ENCODE results near the gene MKNK1. TPM values are rescaled to one million over a fixed set of nuclear protein-coding genes. Genes with fewer than 3 reads are reported as not detected.

Gene MKNK1
- total RNA-seq, 1 donor = 17.2 TPM

DNA sequence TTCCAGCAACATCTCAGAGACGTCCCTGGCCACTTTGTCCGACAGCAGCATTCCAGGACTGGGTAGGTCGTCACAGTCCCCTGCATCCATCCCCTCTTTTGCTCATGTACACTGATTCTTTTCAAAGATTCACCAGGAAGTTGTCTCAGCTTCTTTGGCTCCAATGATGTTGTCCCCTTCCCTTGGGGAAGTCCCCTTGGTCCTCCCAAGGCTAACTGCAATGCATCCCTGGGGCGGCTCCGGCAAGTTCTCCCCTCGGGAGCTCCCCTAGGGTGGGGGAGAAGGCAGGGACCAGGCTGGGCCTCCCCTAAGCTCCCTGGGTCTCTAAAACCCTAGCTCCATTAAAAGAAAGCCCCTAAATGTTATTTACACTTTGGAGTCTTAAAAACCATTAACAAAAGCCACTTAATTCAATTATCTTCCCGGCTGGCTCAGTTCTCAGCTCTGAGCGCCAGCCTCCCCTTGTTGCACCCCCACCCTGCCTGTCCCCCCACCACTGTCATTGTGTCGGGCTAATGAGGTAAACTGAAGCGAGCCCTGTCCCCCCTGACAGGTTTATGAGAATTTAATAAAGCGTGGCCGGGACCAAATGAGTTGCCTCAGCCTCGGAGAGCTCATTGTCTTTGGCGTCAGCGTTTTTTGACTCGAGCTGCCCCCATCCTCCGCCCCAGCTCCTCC, 77.9 kb downstream of the MKNK1 start:
- no peak for DNase-seq (ENCODE audit: low read depth in 2 of 3, low spot score in 2 of 3)

GRCh38 chr1:46525253-46525983, 78.7 kb downstream of the MKNK1 start:
- DNase-seq (ENCODE audit: low read depth in 2 of 3, low spot score in 2 of 3) = no peak

DNA sequence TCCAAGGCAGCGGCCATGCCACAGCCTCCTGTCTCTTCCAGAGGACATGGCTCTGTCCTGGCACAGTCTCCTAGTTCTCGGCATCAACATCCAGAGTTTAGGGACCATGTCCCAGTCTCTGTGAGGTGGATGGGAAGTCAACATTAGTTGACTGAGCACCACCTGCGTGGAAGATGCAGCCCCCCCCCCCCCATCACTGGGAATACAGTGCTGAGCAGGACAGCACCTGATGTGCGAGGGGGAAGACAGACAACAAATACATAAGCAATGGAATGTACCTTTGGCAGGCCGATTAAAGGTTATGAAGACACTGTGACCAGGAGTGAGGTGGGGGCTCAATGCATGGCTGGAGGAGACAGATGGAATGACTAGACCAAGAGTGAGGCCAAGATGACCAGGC, 79.2 kb downstream of the MKNK1 start:
- no peak for DNase-seq (ENCODE audit: low read depth in 2 of 3, low spot score in 2 of 3)

DNA sequence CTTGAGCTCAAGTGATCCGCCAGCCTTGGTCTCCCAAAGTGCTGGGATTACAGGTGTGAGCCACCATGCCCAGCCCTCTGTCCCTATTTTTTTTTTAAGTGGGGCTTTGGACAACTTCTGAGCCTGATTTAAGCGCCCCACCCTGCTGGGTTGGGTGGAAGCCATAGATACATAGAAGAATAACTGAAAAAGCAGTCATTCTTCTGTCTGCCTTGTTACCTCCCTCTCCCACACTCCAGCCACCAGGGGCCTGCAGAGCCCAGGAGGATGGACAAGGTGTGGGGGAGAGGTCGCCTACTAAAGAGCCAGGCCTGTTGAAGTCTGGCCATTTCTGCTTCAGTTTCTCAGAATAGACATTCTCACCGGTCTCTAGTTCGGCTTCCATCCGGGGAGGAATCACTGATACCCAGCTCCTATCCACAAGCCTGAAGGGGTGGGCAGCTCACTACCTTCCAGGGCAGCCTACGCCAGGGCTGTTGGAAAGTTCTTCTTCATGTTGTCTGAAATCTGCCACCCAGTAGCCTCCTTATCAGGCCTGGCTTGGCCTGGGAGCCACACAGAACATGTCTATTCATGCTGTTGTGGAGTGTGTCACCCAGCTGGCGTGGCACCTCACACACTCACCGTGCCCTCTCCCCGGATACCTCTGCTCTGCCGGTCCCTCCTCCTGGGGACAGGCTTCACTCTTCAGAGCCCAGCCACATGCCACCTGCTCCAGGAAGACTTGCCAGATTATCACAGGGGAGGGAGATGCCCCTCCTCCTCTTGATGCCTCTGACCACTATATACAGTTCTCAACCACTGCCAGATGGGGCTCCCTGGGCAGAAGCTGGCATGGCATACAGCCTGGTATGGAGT, 80.3 kb downstream of the MKNK1 start:
- DNase-seq (ENCODE audit: low read depth in 2 of 3, low spot score in 2 of 3) = no peak

DNA sequence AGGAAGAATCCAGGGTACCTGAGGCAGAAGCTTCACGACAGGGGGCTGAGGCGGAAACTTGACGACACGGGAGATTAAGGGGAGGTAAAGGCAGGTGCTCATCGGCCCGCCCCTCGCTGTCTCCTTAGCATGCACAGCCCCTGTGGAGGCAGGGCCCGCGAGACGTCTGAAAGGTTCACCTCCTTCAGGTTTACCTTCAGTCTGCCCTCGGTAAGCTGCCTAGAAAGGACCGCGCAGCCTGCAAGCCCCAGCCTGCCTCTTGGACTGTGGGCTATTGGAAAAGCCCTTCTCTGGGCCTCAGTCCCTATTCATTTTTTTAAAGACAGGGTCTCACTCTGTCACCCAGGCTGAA, 81.1 kb downstream of the MKNK1 start:
- DNase-seq (ENCODE audit: low read depth in 2 of 3, low spot score in 2 of 3) = no peak

GRCh38 chr1:46522184-46522968, 81.7 kb downstream of the MKNK1 start:
- DNase-seq (ENCODE audit: low read depth in 2 of 3, low spot score in 2 of 3) = peak in 2 of 3 donors; percentile 51 to 76

DNA sequence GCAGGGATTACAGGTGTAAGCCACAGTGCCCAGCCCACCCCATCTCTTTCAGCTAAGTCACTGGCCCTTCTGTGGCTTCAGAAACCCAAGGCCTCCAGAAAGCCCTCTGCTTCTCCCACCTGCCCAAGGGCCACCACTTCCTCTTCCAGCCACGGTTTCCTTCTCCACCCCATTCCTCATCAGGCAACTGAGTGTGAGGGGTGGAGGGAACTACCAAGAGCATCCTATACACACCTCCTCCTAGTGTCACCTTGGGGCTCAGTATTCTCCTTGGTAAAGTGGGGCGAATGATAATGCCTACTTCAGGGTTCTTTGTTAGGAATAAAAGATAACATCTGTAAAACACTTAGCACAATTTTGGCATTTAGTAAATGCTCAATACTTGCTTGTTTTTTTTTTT, 82.7 kb downstream of the MKNK1 start:
- DNase-seq (ENCODE audit: low read depth in 2 of 3, low spot score in 2 of 3) = peak in 1 of 3 donors; percentile 23

DNA sequence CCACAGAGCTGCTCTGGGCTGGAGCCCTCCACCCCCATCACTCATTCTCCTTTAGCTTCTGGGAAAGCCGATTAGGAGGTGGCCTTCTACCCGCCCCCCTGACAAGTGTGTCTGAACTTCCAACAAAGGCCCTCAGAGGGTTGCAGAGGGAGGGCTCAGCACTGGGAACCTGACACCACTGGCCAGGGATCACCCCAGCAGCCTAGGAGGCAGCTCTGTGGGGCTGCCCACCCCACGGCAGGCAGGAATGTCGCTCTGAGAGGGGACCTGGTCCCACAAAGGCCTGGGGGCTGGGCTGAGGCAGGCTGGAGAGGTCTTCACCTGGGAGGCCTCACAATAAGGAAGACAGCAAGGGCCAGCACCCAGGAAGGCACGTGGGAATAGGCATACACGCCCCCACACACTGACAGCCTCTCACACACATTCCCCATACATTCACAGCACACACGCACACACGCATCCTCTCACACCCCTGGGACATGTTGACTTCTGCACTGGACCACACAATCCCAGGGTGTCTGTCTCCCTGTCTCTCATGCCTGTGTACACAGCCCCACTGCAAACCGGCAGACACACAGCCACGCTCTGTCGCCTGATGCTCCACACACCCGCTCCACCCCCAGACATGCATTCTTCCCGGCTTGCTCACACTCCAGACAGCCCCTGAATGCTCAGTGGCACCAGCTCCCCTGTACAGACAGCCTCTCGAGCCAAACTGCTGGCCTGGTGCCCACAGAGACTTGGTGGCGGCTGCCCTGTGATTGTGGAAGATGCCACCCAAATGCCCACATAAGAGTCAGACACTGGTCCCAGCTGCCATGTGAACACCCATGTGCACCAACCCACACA, 83.8 kb downstream of the MKNK1 start:
- no peak for DNase-seq (ENCODE audit: low read depth in 2 of 3, low spot score in 2 of 3)

DNA sequence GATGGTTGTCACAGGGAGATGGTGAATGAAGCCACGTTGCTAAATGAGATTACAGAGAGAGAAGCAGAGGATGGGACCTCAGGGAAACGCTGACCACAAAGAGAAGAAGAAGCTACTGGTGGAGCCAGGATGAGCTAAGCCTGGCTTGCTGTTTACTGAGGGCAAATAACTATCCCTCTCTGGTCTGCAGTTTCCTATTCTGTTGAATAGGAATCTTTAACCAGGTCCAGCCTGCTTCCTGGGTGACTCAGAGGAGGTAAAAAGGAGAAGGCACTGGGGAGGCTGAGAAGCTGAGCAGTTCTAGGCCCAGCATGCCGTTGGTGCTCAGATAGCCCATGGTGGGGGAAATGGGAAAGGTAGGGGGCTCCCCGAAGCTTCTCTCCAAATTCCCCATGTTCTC, 84.9 kb downstream of the MKNK1 start:
- no peak for DNase-seq (ENCODE audit: low read depth in 2 of 3, low spot score in 2 of 3)

DNA sequence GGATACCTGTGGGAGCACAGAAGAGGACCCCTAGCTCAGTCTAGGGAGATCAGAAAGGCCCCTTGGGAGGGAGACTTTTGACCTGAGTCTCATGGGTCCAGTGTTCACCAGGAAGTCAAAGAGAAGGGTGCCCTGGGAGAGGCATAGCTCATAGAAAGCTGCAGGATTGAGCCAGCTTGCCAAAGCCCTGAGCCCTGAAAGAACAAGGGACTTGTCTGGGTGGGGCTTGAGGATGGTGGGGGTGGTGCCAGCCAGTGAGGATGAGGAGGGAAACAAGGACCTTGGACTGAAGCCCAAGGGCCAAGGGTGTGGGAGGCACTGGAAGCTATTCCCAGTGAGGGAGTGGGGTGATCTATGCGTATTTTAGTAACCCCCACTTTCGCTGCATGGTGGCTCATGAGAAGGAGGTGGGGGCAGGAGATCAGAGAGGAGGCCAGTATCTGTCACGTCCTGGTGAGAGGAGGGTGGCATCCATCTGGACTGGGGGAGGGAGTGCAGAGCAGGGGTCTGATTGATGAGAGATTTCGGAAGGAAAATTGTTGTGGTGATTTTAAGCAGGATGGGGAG, 86.1 kb downstream of the MKNK1 start:
- no peak for DNase-seq (ENCODE audit: low read depth in 2 of 3, low spot score in 2 of 3)

DNA sequence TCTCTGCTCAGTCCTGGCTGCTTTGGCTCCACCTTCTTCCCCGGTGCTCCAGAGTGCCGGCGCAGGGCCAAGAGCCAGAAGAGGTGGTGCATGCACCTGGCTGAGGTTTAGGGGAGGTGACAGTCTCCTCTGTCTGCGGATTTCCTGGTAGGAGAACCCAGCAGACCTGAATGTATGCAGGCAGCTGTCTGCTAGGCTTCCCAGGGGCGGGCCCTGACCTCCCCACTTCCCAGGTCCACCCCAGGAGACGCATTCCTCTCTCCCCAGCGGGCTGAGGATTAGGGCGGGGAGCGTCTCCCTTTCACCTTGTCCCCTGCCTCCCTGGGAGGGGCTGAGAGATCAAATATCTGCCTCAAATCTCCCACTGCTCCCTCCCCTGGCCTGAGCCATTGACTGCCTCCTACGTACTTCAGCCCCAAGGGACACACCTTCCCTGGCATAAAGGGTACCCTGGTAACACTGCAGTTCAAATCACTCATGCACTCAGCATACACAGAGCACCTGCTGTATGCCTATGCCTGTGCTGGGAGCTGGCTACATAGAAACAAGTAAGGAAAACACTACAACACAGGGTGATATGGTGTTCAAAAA, 87.0 kb downstream of the MKNK1 start:
- DNase-seq (ENCODE audit: low read depth in 2 of 3, low spot score in 2 of 3) = no peak

DNA sequence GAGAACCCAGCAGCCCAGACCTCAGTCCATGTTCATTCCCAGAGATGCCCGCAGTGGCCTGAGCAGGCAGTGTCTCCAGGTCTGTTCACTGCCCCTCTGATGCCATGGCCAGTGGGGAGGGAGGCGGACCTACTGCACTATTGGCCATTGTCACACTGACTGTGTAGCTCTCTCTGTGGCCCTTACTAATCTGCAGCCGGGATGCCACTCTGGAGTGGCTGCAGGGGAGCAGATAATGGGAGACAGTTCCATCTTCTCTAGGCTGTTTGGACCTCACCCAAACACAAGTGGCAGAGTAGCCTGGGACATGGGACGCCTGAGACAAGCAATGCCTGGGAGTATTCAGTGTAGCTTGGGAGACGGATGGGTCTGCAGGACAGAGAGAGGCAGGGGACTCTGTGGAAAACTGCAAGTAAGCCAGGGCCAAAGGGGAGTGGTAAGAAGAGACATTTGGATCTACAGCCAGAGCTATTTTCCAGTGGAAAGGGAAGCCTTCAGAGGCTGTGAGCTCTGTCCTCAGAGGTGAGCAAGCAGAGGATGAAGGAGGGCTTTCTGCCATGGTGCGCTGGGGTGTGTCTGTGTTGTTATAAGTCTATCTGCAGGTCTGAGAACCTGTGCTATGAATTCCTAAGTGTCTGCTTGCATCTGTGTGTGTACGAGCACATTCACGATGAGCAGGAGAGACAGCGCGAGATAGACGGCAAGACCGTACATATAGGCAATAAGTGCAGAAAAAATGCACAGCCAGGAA, 87.7 kb downstream of the MKNK1 start:
- no peak for DNase-seq (ENCODE audit: low read depth in 2 of 3, low spot score in 2 of 3)

- no peak for DNase-seq (ENCODE audit: low read depth in 2 of 3, low spot score in 2 of 3)
These were observed 88.5 kb downstream of the MKNK1 start for GRCh38 chr1:46515576-46515975.

DNA sequence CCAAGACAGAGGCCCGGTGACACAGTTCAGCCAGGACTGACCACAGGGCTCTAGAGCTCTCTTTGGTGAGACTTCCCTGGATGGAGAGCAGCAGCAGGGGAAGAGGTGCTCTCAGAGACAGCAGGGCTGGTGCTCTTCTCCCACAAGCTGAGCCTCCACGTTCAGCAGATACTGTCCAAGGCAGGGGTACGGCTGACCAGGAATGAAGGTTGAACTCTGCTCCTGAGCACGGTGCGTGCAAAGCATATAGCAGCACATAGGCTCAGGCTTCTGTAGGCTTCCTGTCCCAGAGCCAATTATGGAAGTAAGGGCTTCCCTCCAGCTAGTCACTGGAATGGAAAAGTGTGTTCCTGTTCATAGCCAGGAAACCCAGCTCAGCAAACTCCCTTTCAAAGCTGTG, 90.5 kb downstream of the MKNK1 start:
- no peak for DNase-seq (ENCODE audit: low read depth in 2 of 3, low spot score in 2 of 3)

- no peak for DNase-seq (ENCODE audit: low read depth in 2 of 3, low spot score in 2 of 3)
These were observed 91.3 kb downstream of the MKNK1 start for GRCh38 chr1:46512792-46513190.

DNA sequence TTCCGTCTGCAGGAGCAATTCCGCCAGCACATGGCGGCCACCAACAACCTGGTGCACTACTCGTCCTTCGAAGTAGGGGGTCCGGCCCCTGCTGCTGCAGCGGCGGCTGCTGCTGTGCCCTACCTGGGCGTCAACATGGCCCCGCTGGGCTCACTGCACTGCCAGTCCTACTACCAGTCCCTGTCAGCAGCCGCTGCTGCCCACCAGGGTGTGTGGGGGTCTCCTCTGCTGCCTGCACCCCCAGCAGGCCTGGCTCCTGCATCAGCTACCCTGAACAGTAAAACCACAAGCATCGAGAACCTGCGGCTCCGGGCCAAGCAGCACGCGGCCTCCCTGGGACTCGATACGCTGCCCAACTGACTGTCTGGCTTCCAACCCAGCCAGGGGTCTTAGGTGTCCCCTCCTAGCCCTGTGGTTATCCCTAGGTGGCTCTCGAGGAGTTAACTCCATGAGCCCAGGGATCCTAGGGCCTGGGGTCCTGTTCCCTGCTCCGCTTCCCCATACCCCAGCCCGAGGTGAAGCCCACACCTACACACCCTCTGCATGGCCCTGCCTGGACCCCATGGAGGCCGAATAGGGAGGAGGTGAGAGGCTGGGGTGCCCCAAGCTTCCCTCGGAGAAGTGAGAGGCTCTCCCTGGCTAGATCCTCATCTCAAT, 91.8 kb downstream of the MKNK1 start:
- DNase-seq (ENCODE audit: low read depth in 2 of 3, low spot score in 2 of 3) = no peak

GRCh38 chr1:46510998-46511365, 93.1 kb downstream of the MKNK1 start:
- no peak for DNase-seq (ENCODE audit: low read depth in 2 of 3, low spot score in 2 of 3)
